GM23248 (cell line): ENCODE results near the gene RENBP. TPM values are rescaled to one million over a fixed set of nuclear protein-coding genes. Genes with fewer than 3 reads are reported as not detected.

Experiments used
- DNase-seq: peaks from one replicate; pipeline ENCODE4 v3.0.0-alpha.2; 2015
- H2AFZ ChIP-seq: fragments of 200-600 bp; sonication (generic); 2 replicates; pipeline ENCODE4 v1.6.1; 2016; ENCODE audit warnings: antibody characterized with exemption
- H3F3A ChIP-seq: fragments of 200-600 bp; sonication (generic); 2 replicates; pipeline ENCODE4 v1.6.1; 2016; ENCODE audit warnings: mild to moderate bottlenecking, antibody characterized with exemption, mixed run types; ENCODE audit not compliant: insufficient read depth
- H3K27ac ChIP-seq: fragments of 200-600 bp; sonication (generic); 2 replicates; pipeline ENCODE4 v1.5.1; 2016; ENCODE audit warnings: mild to moderate bottlenecking
- H3K27me3 ChIP-seq: fragments of 200-600 bp; sonication (generic); replicated peaks from 2 replicates; pipeline ENCODE4 v1.6.1; 2016; ENCODE audit warnings: mild to moderate bottlenecking; ENCODE audit not compliant: insufficient read depth
- H3K36me3 ChIP-seq: fragments of 200-600 bp; sonication (generic); 2 replicates; pipeline ENCODE4 v1.6.1; 2016; ENCODE audit warnings: low read depth, mild to moderate bottlenecking
- H3K4me1 ChIP-seq: fragments of 200-600 bp; sonication (generic); 2 replicates; pipeline ENCODE4 v1.6.1; 2016; ENCODE audit warnings: mild to moderate bottlenecking; ENCODE audit not compliant: insufficient read depth
- H3K4me2 ChIP-seq: fragments of 200-600 bp; sonication (generic); one replicate; pipeline ENCODE4 v1.6.1; 2016; ENCODE audit warnings: mild to moderate bottlenecking; ENCODE audit not compliant: unreplicated experiment
- H3K4me3 ChIP-seq: fragments of 200-600 bp; sonication (generic); 2 replicates; pipeline ENCODE4 v1.5.1; 2016; ENCODE audit warnings: mild to moderate bottlenecking
- H3K79me2 ChIP-seq: fragments of 200-600 bp; sonication (generic); 2 replicates; pipeline ENCODE4 v1.6.1; 2016; ENCODE audit warnings: mild to moderate bottlenecking; ENCODE audit not compliant: insufficient read depth
- H3K9ac ChIP-seq: fragments of 200-600 bp; sonication (generic); 2 replicates; pipeline ENCODE4 v1.6.1; 2016; ENCODE audit warnings: mild to moderate bottlenecking
- H3K9me2 ChIP-seq: fragments of 200-600 bp; sonication (generic); 2 replicates; pipeline ENCODE4 v1.6.1; 2016; ENCODE audit warnings: mixed run types, mild to moderate bottlenecking, moderate library complexity; ENCODE audit not compliant: insufficient read depth
- H3K9me3 ChIP-seq: fragments of 200-600 bp; sonication (generic); one replicate; pipeline ENCODE4 v1.6.1; 2017; ENCODE audit warnings: low read depth
- H4K20me1 ChIP-seq: fragments of 200-600 bp; sonication (generic); 2 replicates; pipeline ENCODE4 v1.6.0; 2016; ENCODE audit not compliant: insufficient read depth
- EZH2 ChIP-seq: fragments of 200-600 bp; sonication (generic); IDR thresholded peaks from 2 replicates; pipeline ENCODE4 v1.6.1; 2018; ENCODE audit warnings: antibody characterized with exemption, mild to moderate bottlenecking; ENCODE audit not compliant: insufficient read depth, poor library complexity, severe bottlenecking
- EZH2phosphoT487 ChIP-seq: fragments of 200-600 bp; sonication (generic); IDR thresholded peaks from 2 replicates; pipeline ENCODE4 v1.6.1; 2018; ENCODE audit warnings: antibody characterized with exemption, moderate library complexity, mild to moderate bottlenecking, low read depth; ENCODE audit not compliant: insufficient read depth
- WGBS, 2 experiments: methylation state at CpG; one replicate each; pipeline ENCODE4 v1.1.6; 2015 to 2017; ENCODE audit warnings: low lambda C conversion rate in 2 of 2, low coverage in 1 of 2; ENCODE audit errors: missing lambda C conversion rate in 2 of 2; 5-methylcytosine and 5-hydroxymethylcytosine counted together
- in situ Hi-C: fragments of 300-500 bp; cut with MboI; formaldehyde crosslinking; loops from 2 replicates; pipeline ENCODE4 v1.15.0; 2020
- polyA plus RNA-seq: library from polyadenylated mRNA; unstranded; fragments of >200 nt; fragmentation: Nextera tagmentation; extraction: Ambion mirVana; gene quantifications from 2 replicates; pipeline ENCODE4 v1.2.1, GENCODE V29; 2016
- total RNA-seq: library from RNA; depleted of rRNA; stranded (reverse); fragments of >200 nt; shearing (Covaris generic); gene quantifications from 2 replicates; pipeline ENCODE4 v1.2.3, GENCODE V29; 2014

Gene RENBP
- total and polyA plus RNA-seq, 2 experiments from 2014 or later: 0.11 TPM; not detected in 1

- Histone ChIP-seq H3K27me3 (no peaks in the 10 kb centered on the region), H4K20me1 (no peaks in the 10 kb centered on the region), H3K27ac (no peak overlapping the region), H3K4me1 (no peaks in the 10 kb centered on the region), H2AFZ (no peak overlapping the region), H3K9ac (no peak overlapping the region), H3K79me2 (peaks cover 2% of the 10 kb centered on the region), H3K9me3 (no peaks in the 10 kb centered on the region), H3K9me2 (no peaks in the 10 kb centered on the region), H3K4me2 (no peak overlapping the region), H3K4me3 (no peak overlapping the region), H3F3A (no peaks in the 10 kb centered on the region), H3K36me3 (no peaks in the 10 kb centered on the region)
- 68 to 76% methylated on average over 4 to 6 of the region's 7 CpGs for WGBS, 2 experiments
- TF ChIP-seq EZH2: no peak
- no peak for TF ChIP-seq EZH2phosphoT487
- in situ Hi-C loops: loop anchor here (10.0 kb wide), 1 partner anchor 185 kb away; no protein-coding TSS in a partner anchor
- DNase-seq: no peak
Measured at GRCh38 chrX:153939573-153939972, 4.9 kb downstream of the RENBP start.

DNA sequence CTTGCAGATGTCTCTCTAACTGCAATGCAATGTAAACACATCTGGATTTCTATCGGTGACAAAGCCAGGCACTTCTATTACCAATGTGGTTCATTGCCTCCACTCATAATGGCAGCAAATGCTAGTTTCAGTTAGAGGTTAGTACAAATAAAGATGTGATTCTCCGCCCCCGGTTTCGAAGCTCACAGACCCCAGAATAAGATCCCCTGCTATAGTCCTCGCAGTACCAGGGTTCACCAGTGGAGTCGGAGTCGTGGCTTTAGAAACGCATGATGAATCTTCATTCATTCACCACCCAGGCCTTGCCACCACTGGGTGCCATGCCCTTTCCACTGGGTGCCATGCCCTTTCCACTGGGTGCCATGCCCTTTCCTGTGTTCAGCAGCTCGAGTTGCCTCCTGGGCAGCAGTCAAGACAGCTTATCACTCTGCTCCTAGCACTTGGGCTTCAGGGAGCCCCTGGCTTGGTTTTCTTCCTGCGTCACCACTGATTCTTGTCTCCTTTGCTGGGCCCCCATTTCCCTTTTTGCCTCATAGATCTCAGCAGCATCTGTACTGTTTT is 6.1 kb downstream of the RENBP start:
- H3K9me3 ChIP-seq: no peaks in the 10 kb centered on the region
- H3K9me2 ChIP-seq: no peaks in the 10 kb centered on the region
- H3K79me2 ChIP-seq: peaks cover 14% of the 10 kb centered on the region
- no peaks in the 10 kb centered on the region for H3K4me1 ChIP-seq
- H3K36me3 ChIP-seq: no peaks in the 10 kb centered on the region
- no peak overlapping the region for H3K4me3 ChIP-seq
- no peak for DNase-seq
- no peak overlapping the region for H3K9ac ChIP-seq
- 83 to 96% methylated on average over 8 to 10 of the region's 10 CpGs for WGBS, 2 experiments
- H3K27me3 ChIP-seq: no peaks in the 10 kb centered on the region
- H3K27ac ChIP-seq: no peak overlapping the region
- H3F3A ChIP-seq: no peaks in the 10 kb centered on the region
- H4K20me1 ChIP-seq: no peaks in the 10 kb centered on the region
- TF ChIP-seq EZH2phosphoT487 (no peak), EZH2 (no peak)
- in situ Hi-C loops: loop anchor here (10.0 kb wide), 1 partner anchor 184 kb away; no protein-coding TSS in a partner anchor
- no peak overlapping the region for H2AFZ ChIP-seq
- no peak overlapping the region for H3K4me2 ChIP-seq

GRCh38 chrX:153937056-153937455 is 7.4 kb downstream of the RENBP start:
- Histone ChIP-seq H3K4me1 (no peaks in the 10 kb centered on the region), H3K9me3 (no peaks in the 10 kb centered on the region), H3K9me2 (no peaks in the 10 kb centered on the region), H3K79me2 (peaks cover 27% of the 10 kb centered on the region), H4K20me1 (no peaks in the 10 kb centered on the region), H3K36me3 (no peaks in the 10 kb centered on the region), H3K4me3 (no peak overlapping the region), H3K9ac (no peak overlapping the region), H2AFZ (no peak overlapping the region), H3K4me2 (no peak overlapping the region), H3K27ac (no peak overlapping the region), H3F3A (no peaks in the 10 kb centered on the region), H3K27me3 (no peaks in the 10 kb centered on the region)
- TF ChIP-seq EZH2phosphoT487: no peak
- no peak for TF ChIP-seq EZH2
- no peak for DNase-seq
- in situ Hi-C loops: loop anchor here (10.0 kb wide), 1 partner anchor 182 kb away; no protein-coding TSS in a partner anchor
- WGBS, 2 experiments: 93 to 100% methylated on average over 3 of the region's 3 CpGs

DNA sequence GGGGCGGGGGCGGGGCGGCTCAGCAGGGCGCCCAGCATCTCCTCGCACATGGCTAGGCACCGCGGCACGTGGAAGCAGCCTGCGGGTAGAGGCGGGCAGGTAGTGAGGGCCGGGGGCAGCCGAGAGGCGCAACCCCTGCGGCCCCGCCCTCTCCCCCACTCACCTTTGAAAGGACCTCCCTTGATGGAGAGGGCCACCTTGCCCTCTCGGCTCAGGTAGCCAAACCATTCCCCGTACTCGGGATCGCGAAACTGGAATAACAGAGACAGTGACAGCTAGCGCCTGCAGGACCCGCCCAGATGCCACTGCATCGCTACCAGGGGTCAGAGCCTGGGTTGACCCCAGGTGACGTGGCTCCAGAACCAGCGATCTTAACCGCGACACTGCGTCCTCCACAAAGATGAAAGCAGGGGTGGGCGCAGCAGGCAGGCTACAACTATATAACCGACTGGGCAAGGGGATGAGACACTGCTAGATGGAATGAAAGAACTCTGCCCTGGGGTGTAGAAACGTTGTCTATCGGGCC is 9.1 kb downstream of the RENBP start:
- H3K4me3 ChIP-seq: peak overlapping the region; percentile 42

More for the DNA sequence above, 9.1 kb downstream of the RENBP start:
- in situ Hi-C loops: loop anchor here (10.0 kb wide), 1 partner anchor 181 kb away; no protein-coding TSS in a partner anchor
- Histone ChIP-seq H3K4me2 (peak overlapping the region; percentile 20), H2AFZ (no peak overlapping the region; the same call in 1 of the 2 replicates), H3K79me2 (peaks cover 41% of the 10 kb centered on the region), H3F3A (no peaks in the 10 kb centered on the region), H3K9ac (no peak overlapping the region), H3K9me2 (no peaks in the 10 kb centered on the region), H3K36me3 (no peaks in the 10 kb centered on the region), H3K9me3 (no peaks in the 10 kb centered on the region), H3K4me1 (no peaks in the 10 kb centered on the region), H3K27me3 (no peaks in the 10 kb centered on the region), H3K27ac (no peak overlapping the region), H4K20me1 (no peaks in the 10 kb centered on the region)
- WGBS, 2 experiments: 8 to 15% methylated on average over 13 to 14 of the region's 32 CpGs
- TF ChIP-seq EZH2 (no peak), EZH2phosphoT487 (no peak)
- no peak for DNase-seq
